H1 (cell line): Measurements from ENCODE around the gene DPM2. TPM values are rescaled to one million over a fixed set of nuclear protein-coding genes. Genes with fewer than 3 reads are reported as not detected.

ENCODE experiments used
- CREB1 ChIP-seq: IDR thresholded peaks from 2 replicates; pipeline ENCODE4 v1.6.1; 2012; ENCODE audit warnings: inconsistent platforms
- EGR1 ChIP-seq: IDR thresholded peaks from 2 replicates; pipeline ENCODE4 v1.6.1; 2011; ENCODE audit warnings: low read depth, low read length, borderline replicate concordance
- JUN ChIP-seq: IDR thresholded peaks from 2 replicates; pipeline ENCODE4 v1.6.1; 2011; ENCODE audit warnings: low read depth, mild to moderate bottlenecking, improper control_type of control experiment, low read length
- MAFK ChIP-seq: IDR thresholded peaks from 2 replicates; pipeline ENCODE4 v1.6.1; 2012; ENCODE audit warnings: low read depth, mild to moderate bottlenecking, improper control_type of control experiment, low read length
- PHF8 ChIP-seq: fragments of 200-600 bp; sonication (generic); conservative IDR thresholded peaks from 2 replicates; pipeline ENCODE4 v1.7.1; 2012; ENCODE audit warnings: low read depth, mild to moderate bottlenecking, inconsistent platforms, low read length, moderate library complexity
- YY1 ChIP-seq: IDR thresholded peaks from 2 replicates; pipeline ENCODE4 v1.6.1; 2011; ENCODE audit warnings: low read depth, mild to moderate bottlenecking, low read length
- ZNF274 ChIP-seq: IDR thresholded peaks from 2 replicates; pipeline ENCODE4 v1.7.0; 2012; ENCODE audit warnings: low read length, borderline replicate concordance; ENCODE audit errors: extremely low read depth
- polyA plus RNA-seq, 7 experiments: library from polyadenylated mRNA; depleted of rRNA in 3 of 7; stranded (reverse) in 5 of 7; unstranded in 2 of 7; fragments of >200 nt in 5 of 7; fragments of 200-250 nt in 2 of 7; gene quantifications; 1 replicate in 5 of 7; 2 replicates in 1 of 7; 4 replicates in 1 of 7; pipeline versions ENCODE4 v1.2.1 to v1.2.3, GENCODE V29; 2011 to 2013; ENCODE audit warnings: missing spikeins in 2 of 7, mixed read lengths in 2 of 7
- total RNA-seq: library from RNA; stranded (reverse); fragmentation: NEBNext Ultra II Directional; extraction: Animal tissue kit (Norgen Biotek cat#: 25700); gene quantifications from 2 replicates; pipeline ENCODE4 v1.2.1, GENCODE V29; 2021

Gene DPM2
- total and polyA plus RNA-seq, 2 of the 8 experiments (the other 6 are each of a cell fraction or from before 2014, with no cell fraction given), result 45.4 to 95.4 TPM

DNA sequence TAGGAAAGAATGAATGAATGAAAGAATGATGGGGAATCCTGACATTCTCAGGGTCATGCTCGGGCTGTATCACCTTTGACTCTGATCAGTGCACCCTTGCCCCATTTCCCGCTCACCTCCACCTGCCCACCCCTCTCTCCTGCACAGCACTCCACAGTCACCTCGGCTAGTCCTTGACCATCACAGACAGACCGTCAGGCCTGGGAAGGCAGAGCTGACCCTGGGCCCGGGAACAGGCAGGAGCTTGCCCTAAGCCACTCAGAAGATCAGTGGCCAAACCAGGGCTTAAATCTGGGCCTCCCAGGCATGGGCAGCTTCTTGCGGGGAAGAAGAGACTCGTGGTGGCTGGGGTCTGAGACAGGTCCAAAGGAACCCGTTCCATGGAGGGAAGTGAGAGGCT is 41.8 kb downstream of the DPM2 start (continued):
- no peak for TF ChIP-seq MAFK
- TF ChIP-seq YY1, result no peak
- TF ChIP-seq ZNF274, result no peak
- no peak for TF ChIP-seq CREB1
- TF ChIP-seq EGR1, result no peak
- no peak for TF ChIP-seq JUN
- no peak for TF ChIP-seq PHF8
